Forelimb muscle (tissue), 1 donor: ENCODE results near the gene DDX1. TPM values are rescaled to one million over a fixed set of nuclear protein-coding genes. Genes with fewer than 3 reads are reported as not detected.
"Not testable (repeated sequence)": the region's sequence is repeated elsewhere in the genome, so short reads cannot be mapped to it uniquely, and the experiment has no call there.

ENCODE experiments used
- DNase-seq: peaks from one replicate; pipeline ENCODE4 v3.0.0-alpha.2; 2013; ENCODE audit warnings: low read depth
- polyA plus RNA-seq: library from polyadenylated mRNA; unstranded; fragments of 120-200 nt; gene quantifications from one replicate; pipeline ENCODE4 v1.2.1, GENCODE V29; 2013; ENCODE audit not compliant: insufficient read length

Gene DDX1
- polyA plus RNA-seq, 1 donor, result 91.8 TPM

- DNase-seq, result no peak
These were observed 83.2 kb downstream of the DDX1 start for GRCh38 chr2:15674637-15675455.

- no peak for DNase-seq
These were observed 84.0 kb downstream of the DDX1 start for GRCh38 chr2:15675456-15676195.

GRCh38 chr2:15677141-15677843 is 85.6 kb downstream of the DDX1 start:
- no peak for DNase-seq

- DNase-seq, result no peak
These were observed 86.7 kb downstream of the DDX1 start for GRCh38 chr2:15678346-15678745.

GRCh38 chr2:15678909-15679308 is 87.2 kb downstream of the DDX1 start:
- no peak for DNase-seq

- no peak for DNase-seq
These were observed 87.8 kb downstream of the DDX1 start for GRCh38 chr2:15679386-15679924.

GRCh38 chr2:15680132-15680531 is 88.5 kb downstream of the DDX1 start:
- DNase-seq, result not testable (repeated sequence)

Other genes starting within 250 kb of the DDX1 start
- gene NBAS, start 30.5 kb upstream of the DDX1 start, polyA plus RNA-seq, result 37.5 TPM